ENCODE data around the gene ANKS6. TPM values are rescaled to one million over a fixed set of nuclear protein-coding genes. Genes with fewer than 3 reads are reported as not detected.

ANKS6 gene
- total and polyA plus RNA-seq, 2 experiments from 2014 or later, result 36.9 to 59.0 TPM

DNA sequence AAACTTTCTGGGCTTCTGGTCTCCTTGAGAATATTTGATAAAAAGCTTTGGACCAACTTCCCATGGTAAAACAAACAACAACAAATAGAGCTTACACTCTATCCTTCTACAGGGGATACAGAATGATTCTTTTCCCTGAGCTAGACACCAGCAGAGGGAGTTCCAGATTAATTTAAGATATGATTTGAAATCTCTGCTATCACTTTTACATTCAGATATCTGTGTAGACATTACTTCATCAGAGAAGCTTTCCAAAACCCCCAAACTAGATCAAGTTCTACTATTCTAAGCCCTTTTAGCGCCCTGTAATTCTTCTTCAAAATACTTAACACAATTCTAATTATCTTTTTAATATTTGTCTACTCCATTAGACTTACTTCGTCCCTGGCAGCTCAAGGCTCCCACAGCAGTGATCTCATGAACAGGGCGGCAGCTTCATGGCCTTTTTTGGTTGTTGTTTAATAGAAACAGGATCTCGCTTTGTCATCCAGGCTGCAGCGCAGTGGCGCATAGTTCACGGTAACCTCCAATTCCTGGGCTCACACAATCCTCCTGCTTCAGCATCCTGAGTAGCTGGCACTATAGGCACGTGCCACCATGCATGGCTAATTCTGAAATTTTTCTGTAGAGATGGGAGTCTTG is 10.2 kb upstream of the ANKS6 start:
- Histone ChIP-seq H3F3A (replicated peaks; ENCODE audit: low read depth) (0 out of 2 replicates have a peak, but pooled peaks cover 6% of the 10 kb centered on the region), H3K27me3 (ENCODE audit: insufficient read depth) (peaks cover 27% of the 10 kb centered on the region), H3K4me2 (peak overlapping the region; percentile 82), H4K20me1 (replicated peaks; ENCODE audit: insufficient read depth) (no peaks in the 10 kb centered on the region), H3K9me2 (ENCODE audit: insufficient read depth) (no peaks in the 10 kb centered on the region), H3K79me2 (replicated peaks; ENCODE audit: insufficient read depth) (no peaks in the 10 kb centered on the region), H3K36me3 (ENCODE audit: insufficient read depth) (no peaks in the 10 kb centered on the region), H3K4me1 (ENCODE audit: insufficient read depth) (peaks cover 31% of the 10 kb centered on the region), H2AFZ (peak overlapping the region; percentile 97), H3K4me3 (peak overlapping the region; percentile 74), H3K27ac (ENCODE audit: low read depth) (no peak overlapping the region)
- DNase-seq (ENCODE audit: low spot score) (no peak), ATAC-seq (no peak)
- H3K9me3 Mint-ChIP-seq, result no peaks in the 10 kb centered on the region
- H3K27ac Mint-ChIP-seq, result no peak overlapping the region
- H3K4me3 Mint-ChIP-seq, result peak overlapping the region; percentile 73
- peaks cover 15% of the 10 kb centered on the region for H3K27me3 Mint-ChIP-seq (ENCODE audit: insufficient read depth, low read depth, poor library complexity)
- no peaks in the 10 kb centered on the region for H3K36me3 Mint-ChIP-seq (ENCODE audit: low read depth)
- peaks cover 37% of the 10 kb centered on the region for H3K4me1 Mint-ChIP-seq
- no peak for TF ChIP-seq EZH2phosphoT487 (IDR thresholded peaks at IDR 0.05; ENCODE audit: unreplicated experiment)
- no peak for TF ChIP-seq ZNF114 (CRISPR knock-in tag; IDR thresholded peaks at IDR 0.05)
- TF ChIP-seq ZNF331 (CRISPR knock-in tag; IDR thresholded peaks at IDR 0.05; ENCODE audit: low read depth), result no peak
- TF ChIP-seq STAT1 (IDR thresholded peaks at IDR 0.05; ENCODE audit: unreplicated experiment), result no peak
- TF ChIP-seq, protein P1, sequence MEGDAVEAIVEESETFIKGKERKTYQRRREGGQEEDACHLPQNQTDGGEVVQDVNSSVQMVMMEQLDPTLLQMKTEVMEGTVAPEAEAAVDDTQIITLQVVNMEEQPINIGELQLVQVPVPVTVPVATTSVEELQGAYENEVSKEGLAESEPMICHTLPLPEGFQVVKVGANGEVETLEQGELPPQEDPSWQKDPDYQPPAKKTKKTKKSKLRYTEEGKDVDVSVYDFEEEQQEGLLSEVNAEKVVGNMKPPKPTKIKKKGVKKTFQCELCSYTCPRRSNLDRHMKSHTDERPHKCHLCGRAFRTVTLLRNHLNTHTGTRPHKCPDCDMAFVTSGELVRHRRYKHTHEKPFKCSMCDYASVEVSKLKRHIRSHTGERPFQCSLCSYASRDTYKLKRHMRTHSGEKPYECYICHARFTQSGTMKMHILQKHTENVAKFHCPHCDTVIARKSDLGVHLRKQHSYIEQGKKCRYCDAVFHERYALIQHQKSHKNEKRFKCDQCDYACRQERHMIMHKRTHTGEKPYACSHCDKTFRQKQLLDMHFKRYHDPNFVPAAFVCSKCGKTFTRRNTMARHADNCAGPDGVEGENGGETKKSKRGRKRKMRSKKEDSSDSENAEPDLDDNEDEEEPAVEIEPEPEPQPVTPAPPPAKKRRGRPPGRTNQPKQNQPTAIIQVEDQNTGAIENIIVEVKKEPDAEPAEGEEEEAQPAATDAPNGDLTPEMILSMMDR (conservative IDR thresholded peaks at IDR 0.05; ENCODE audit: low read depth in 2 of 2), result no peak; a peak in 1 of 4 replicates
- TF ChIP-seq, protein P2, sequence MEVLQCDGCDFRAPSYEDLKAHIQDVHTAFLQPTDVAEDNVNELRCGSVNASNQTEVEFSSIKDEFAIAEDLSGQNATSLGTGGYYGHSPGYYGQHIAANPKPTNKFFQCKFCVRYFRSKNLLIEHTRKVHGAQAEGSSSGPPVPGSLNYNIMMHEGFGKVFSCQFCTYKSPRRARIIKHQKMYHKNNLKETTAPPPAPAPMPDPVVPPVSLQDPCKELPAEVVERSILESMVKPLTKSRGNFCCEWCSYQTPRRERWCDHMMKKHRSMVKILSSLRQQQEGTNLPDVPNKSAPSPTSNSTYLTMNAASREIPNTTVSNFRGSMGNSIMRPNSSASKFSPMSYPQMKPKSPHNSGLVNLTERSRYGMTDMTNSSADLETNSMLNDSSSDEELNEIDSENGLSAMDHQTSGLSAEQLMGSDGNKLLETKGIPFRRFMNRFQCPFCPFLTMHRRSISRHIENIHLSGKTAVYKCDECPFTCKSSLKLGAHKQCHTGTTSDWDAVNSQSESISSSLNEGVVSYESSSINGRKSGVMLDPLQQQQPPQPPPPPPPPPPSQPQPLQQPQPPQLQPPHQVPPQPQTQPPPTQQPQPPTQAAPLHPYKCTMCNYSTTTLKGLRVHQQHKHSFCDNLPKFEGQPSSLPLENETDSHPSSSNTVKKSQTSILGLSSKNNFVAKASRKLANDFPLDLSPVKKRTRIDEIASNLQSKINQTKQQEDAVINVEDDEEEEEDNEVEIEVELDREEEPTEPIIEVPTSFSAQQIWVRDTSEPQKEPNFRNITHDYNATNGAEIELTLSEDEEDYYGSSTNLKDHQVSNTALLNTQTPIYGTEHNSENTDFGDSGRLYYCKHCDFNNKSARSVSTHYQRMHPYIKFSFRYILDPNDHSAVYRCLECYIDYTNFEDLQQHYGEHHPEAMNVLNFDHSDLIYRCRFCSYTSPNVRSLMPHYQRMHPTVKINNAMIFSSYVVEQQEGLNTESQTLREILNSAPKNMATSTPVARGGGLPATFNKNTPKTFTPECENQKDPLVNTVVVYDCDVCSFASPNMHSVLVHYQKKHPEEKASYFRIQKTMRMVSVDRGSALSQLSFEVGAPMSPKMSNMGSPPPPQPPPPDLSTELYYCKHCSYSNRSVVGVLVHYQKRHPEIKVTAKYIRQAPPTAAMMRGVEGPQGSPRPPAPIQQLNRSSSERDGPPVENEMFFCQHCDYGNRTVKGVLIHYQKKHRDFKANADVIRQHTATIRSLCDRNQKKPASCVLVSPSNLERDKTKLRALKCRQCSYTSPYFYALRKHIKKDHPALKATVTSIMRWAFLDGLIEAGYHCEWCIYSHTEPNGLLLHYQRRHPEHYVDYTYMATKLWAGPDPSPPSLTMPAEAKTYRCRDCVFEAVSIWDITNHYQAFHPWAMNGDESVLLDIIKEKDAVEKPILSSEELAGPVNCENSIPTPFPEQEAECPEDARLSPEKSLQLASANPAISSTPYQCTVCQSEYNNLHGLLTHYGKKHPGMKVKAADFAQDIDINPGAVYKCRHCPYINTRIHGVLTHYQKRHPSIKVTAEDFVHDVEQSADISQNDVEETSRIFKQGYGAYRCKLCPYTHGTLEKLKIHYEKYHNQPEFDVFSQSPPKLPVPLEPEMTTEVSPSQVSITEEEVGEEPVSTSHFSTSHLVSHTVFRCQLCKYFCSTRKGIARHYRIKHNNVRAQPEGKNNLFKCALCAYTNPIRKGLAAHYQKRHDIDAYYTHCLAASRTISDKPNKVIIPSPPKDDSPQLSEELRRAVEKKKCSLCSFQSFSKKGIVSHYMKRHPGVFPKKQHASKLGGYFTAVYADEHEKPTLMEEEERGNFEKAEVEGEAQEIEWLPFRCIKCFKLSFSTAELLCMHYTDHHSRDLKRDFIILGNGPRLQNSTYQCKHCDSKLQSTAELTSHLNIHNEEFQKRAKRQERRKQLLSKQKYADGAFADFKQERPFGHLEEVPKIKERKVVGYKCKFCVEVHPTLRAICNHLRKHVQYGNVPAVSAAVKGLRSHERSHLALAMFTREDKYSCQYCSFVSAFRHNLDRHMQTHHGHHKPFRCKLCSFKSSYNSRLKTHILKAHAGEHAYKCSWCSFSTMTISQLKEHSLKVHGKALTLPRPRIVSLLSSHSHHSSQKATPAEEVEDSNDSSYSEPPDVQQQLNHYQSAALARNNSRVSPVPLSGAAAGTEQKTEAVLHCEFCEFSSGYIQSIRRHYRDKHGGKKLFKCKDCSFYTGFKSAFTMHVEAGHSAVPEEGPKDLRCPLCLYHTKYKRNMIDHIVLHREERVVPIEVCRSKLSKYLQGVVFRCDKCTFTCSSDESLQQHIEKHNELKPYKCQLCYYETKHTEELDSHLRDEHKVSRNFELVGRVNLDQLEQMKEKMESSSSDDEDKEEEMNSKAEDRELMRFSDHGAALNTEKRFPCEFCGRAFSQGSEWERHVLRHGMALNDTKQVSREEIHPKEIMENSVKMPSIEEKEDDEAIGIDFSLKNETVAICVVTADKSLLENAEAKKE (CRISPR knock-in tag; IDR thresholded peaks at IDR 0.05), result no peak
- TF ChIP-seq CREB1 (CRISPR knock-in tag; IDR thresholded peaks at IDR 0.05; ENCODE audit: low read depth), result no peak
- TF ChIP-seq POLR2AphosphoS5 (IDR thresholded peaks at IDR 0.05; ENCODE audit: low read depth), result no peak
- TF ChIP-seq EZH2 (IDR thresholded peaks at IDR 0.05; ENCODE audit: low read depth, unreplicated experiment), result no peak
- no peak for TF ChIP-seq NANOG (IDR thresholded peaks at IDR 0.05; ENCODE audit: borderline replicate concordance)
- TF ChIP-seq, protein P3, sequence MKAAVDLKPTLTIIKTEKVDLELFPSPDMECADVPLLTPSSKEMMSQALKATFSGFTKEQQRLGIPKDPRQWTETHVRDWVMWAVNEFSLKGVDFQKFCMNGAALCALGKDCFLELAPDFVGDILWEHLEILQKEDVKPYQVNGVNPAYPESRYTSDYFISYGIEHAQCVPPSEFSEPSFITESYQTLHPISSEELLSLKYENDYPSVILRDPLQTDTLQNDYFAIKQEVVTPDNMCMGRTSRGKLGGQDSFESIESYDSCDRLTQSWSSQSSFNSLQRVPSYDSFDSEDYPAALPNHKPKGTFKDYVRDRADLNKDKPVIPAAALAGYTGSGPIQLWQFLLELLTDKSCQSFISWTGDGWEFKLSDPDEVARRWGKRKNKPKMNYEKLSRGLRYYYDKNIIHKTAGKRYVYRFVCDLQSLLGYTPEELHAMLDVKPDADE (IDR thresholded peaks at IDR 0.05), result no peak
- no peak for TF ChIP-seq JUNB (IDR thresholded peaks at IDR 0.05; ENCODE audit: unreplicated experiment)
- TF ChIP-seq, protein P4, sequence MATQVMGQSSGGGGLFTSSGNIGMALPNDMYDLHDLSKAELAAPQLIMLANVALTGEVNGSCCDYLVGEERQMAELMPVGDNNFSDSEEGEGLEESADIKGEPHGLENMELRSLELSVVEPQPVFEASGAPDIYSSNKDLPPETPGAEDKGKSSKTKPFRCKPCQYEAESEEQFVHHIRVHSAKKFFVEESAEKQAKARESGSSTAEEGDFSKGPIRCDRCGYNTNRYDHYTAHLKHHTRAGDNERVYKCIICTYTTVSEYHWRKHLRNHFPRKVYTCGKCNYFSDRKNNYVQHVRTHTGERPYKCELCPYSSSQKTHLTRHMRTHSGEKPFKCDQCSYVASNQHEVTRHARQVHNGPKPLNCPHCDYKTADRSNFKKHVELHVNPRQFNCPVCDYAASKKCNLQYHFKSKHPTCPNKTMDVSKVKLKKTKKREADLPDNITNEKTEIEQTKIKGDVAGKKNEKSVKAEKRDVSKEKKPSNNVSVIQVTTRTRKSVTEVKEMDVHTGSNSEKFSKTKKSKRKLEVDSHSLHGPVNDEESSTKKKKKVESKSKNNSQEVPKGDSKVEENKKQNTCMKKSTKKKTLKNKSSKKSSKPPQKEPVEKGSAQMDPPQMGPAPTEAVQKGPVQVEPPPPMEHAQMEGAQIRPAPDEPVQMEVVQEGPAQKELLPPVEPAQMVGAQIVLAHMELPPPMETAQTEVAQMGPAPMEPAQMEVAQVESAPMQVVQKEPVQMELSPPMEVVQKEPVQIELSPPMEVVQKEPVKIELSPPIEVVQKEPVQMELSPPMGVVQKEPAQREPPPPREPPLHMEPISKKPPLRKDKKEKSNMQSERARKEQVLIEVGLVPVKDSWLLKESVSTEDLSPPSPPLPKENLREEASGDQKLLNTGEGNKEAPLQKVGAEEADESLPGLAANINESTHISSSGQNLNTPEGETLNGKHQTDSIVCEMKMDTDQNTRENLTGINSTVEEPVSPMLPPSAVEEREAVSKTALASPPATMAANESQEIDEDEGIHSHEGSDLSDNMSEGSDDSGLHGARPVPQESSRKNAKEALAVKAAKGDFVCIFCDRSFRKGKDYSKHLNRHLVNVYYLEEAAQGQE (IDR thresholded peaks at IDR 0.05; ENCODE audit: unreplicated experiment), result no peak
